Measurements from ENCODE around the gene GALNT9. TPM values are rescaled to one million over a fixed set of nuclear protein-coding genes. Genes with fewer than 3 reads are reported as not detected.

GALNT9 gene
- total RNA-seq, 1 experiment from 2014 or later: 0.54 TPM

DNA sequence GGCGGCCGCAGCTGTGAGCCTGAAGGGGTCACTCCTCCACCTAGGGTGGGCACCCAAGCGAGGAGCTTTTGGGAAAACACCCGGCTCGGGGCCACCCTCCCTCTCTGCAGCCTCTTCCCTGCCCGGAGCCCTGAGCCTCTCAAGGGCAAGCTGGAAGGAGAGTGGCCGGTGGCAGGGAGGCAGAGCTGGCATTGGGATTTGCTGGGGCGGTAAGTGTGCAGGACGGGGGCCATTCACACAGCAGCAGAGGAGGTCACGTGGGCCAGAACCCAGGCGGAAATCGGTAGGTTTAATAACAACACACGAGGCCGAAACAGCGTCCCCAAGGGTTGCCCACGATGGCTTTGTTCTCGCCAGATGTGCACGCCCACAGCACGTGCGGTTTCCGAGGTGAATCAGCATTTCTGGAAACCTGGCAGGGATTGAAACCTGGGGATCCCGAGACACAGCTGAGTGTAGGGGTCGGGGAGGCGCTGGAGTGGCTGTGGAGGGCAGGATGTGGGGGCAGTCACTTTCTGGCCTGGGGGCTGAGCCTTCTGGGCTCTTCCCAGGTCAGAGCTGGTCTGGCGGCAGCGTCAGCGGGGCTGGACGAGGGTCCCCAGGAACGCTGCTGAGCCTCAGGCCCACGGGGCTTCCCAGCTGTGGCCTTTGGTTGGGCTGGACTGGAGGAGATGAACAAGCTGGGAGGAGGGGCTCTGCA, 161.6 kb downstream of the GALNT9 start:
- H3K9me3 Mint-ChIP-seq (ENCODE audit: low read depth, unreplicated experiment): peaks cover 4% of the 10 kb centered on the region
- BruUV-seq (replicated peaks): no TSS peak
- peaks cover 88% of the 10 kb centered on the region for H3K27me3 Mint-ChIP-seq (ENCODE audit: unreplicated experiment)
- no peak for DNase-seq
- peaks cover 12% of the 10 kb centered on the region for H3K36me3 Mint-ChIP-seq (ENCODE audit: insufficient read depth, unreplicated experiment)
- intact Hi-C loops (cut with micrococcal nuclease; ENCODE audit: unreplicated experiment): no loop called here
- no peak for TF ChIP-seq CTCF (IDR thresholded peaks at IDR 0.05; ENCODE audit: unreplicated experiment)
- no peak overlapping the region for H3K27ac Mint-ChIP-seq (ENCODE audit: unreplicated experiment)
- CTCF ChIA-PET: no interaction called here
- H3K4me1 Mint-ChIP-seq (ENCODE audit: low read depth, unreplicated experiment): peaks cover 9% of the 10 kb centered on the region
- no peak overlapping the region for H3K4me3 Mint-ChIP-seq (ENCODE audit: low read depth, unreplicated experiment)

DNA sequence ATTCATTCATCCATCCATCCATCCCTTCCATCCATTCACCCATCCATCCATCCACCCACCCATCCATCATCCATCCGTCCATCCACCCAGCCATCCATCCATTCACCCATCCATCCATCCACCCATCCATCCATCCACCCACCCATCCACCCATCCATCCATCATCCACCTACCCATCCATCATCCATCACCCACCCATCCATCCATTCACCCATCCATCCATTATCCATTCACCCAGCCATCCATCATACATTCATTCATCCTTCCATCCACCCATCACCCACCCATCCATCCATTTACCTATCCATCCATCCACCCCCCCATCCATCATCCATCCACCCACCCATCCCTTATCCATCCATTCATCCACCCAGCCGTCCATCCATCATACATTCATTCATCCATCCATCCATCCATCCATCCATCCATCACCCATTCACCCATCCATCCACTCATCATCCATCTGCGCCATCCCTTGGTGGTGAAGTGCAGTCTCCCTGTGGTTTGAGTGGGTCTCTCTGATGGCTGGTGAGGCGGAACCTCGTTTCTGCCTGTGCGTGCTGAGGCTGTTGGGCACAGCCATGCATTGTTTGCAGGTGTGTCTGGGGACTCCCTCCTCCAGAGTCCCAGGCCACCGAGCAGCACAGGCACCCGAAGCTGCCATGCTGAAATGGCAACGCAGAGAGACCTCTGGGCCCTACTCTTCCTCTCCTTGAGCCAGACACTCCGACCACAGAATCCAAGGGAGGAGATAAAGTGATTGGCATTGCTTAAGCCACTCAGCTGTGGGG, 162.4 kb downstream of the GALNT9 start:
- no peak for DNase-seq
- Mint-ChIP-seq H3K4me3 (ENCODE audit: low read depth, unreplicated experiment) (no peak overlapping the region), H3K9me3 (ENCODE audit: low read depth, unreplicated experiment) (peaks cover 4% of the 10 kb centered on the region), H3K27ac (ENCODE audit: unreplicated experiment) (no peak overlapping the region), H3K4me1 (ENCODE audit: low read depth, unreplicated experiment) (peaks cover 9% of the 10 kb centered on the region), H3K27me3 (ENCODE audit: unreplicated experiment) (peaks cover 88% of the 10 kb centered on the region), H3K36me3 (ENCODE audit: insufficient read depth, unreplicated experiment) (peaks cover 12% of the 10 kb centered on the region)
- intact Hi-C loops (cut with micrococcal nuclease; ENCODE audit: unreplicated experiment): no loop called here
- no peak for TF ChIP-seq CTCF (IDR thresholded peaks at IDR 0.05; ENCODE audit: unreplicated experiment)
- no TSS peak for BruUV-seq (replicated peaks)
- CTCF ChIA-PET: no interaction called here

- peaks cover 12% of the 10 kb centered on the region for H3K36me3 Mint-ChIP-seq (ENCODE audit: insufficient read depth, unreplicated experiment)
- H3K27me3 Mint-ChIP-seq (ENCODE audit: unreplicated experiment): peaks cover 83% of the 10 kb centered on the region
- no peak for DNase-seq
- intact Hi-C loops (cut with micrococcal nuclease; ENCODE audit: unreplicated experiment): no loop called here
- H3K4me1 Mint-ChIP-seq (ENCODE audit: low read depth, unreplicated experiment): peaks cover 9% of the 10 kb centered on the region
- peak overlapping the region; percentile 12 for H3K27ac Mint-ChIP-seq (ENCODE audit: unreplicated experiment)
- CTCF ChIA-PET: no interaction called here
- no TSS peak for BruUV-seq (replicated peaks)
- peaks cover 4% of the 10 kb centered on the region for H3K9me3 Mint-ChIP-seq (ENCODE audit: low read depth, unreplicated experiment)
- H3K4me3 Mint-ChIP-seq (ENCODE audit: low read depth, unreplicated experiment): no peak overlapping the region
- TF ChIP-seq CTCF (IDR thresholded peaks at IDR 0.05; ENCODE audit: unreplicated experiment): no peak
These were observed 163.3 kb downstream of the GALNT9 start for GRCh38 chr12:132166093-132166492.

- Mint-ChIP-seq H3K27me3 (ENCODE audit: unreplicated experiment) (peaks cover 80% of the 10 kb centered on the region), H3K27ac (ENCODE audit: unreplicated experiment) (no peak overlapping the region), H3K4me3 (ENCODE audit: low read depth, unreplicated experiment) (no peak overlapping the region), H3K9me3 (ENCODE audit: low read depth, unreplicated experiment) (peaks cover 4% of the 10 kb centered on the region), H3K36me3 (ENCODE audit: insufficient read depth, unreplicated experiment) (peaks cover 12% of the 10 kb centered on the region), H3K4me1 (ENCODE audit: low read depth, unreplicated experiment) (peaks cover 9% of the 10 kb centered on the region)
- no TSS peak for BruUV-seq (replicated peaks)
- TF ChIP-seq CTCF (IDR thresholded peaks at IDR 0.05; ENCODE audit: unreplicated experiment): no peak
- no peak for DNase-seq
- intact Hi-C loops (cut with micrococcal nuclease; ENCODE audit: unreplicated experiment): no loop called here
- CTCF ChIA-PET: no interaction called here
These were observed 163.8 kb downstream of the GALNT9 start for GRCh38 chr12:132165584-132165983.

Measured in Calu3 (cell line).